NCI-H69 (cell line): Measurements from ENCODE around the gene SIX1.

Source experiments
- DNase-seq: peaks from one replicate; lab custom pipeline; 2025; lab: John Stamatoyannopoulos, UW

Gene SIX1

GRCh38 chr14:60642270-60643140 is 6.8 kb downstream of the SIX1 start:
- DNase-seq, result no peak

- DNase-seq, result no peak
These were observed 7.5 kb downstream of the SIX1 start for GRCh38 chr14:60641742-60642269.

- DNase-seq, result no peak
These were observed 8.2 kb downstream of the SIX1 start for GRCh38 chr14:60640859-60641741.

- DNase-seq, result no peak
These were observed 9.6 kb downstream of the SIX1 start for GRCh38 chr14:60639674-60640073.

- peak; percentile 76 for DNase-seq
These were observed 11.6 kb downstream of the SIX1 start for GRCh38 chr14:60637479-60638315.

GRCh38 chr14:60636879-60637478 is 12.3 kb downstream of the SIX1 start:
- no peak for DNase-seq

GRCh38 chr14:60634153-60634552 is 15.1 kb downstream of the SIX1 start:
- DNase-seq, result no peak

- peak; percentile 58 for DNase-seq
These were observed 16.5 kb downstream of the SIX1 start for GRCh38 chr14:60632777-60633176.

GRCh38 chr14:60632257-60632656 is 17.0 kb downstream of the SIX1 start:
- peak; percentile 20 for DNase-seq

GRCh38 chr14:60631842-60632241 is 17.4 kb downstream of the SIX1 start:
- no peak for DNase-seq

- no peak for DNase-seq
These were observed 19.1 kb downstream of the SIX1 start for GRCh38 chr14:60630129-60630528.

GRCh38 chr14:60628892-60629291 is 20.4 kb downstream of the SIX1 start:
- DNase-seq, result no peak

- no peak for DNase-seq
These were observed 26.4 kb downstream of the SIX1 start for GRCh38 chr14:60622917-60623257.

GRCh38 chr14:60622210-60622916 is 26.9 kb downstream of the SIX1 start:
- DNase-seq, result no peak

GRCh38 chr14:60621386-60621785 is 27.9 kb downstream of the SIX1 start:
- DNase-seq, result peak; percentile 21

- no peak for DNase-seq
These were observed 31.0 kb downstream of the SIX1 start for GRCh38 chr14:60618241-60618640.

- peak; percentile 64 for DNase-seq
These were observed 32.8 kb downstream of the SIX1 start for GRCh38 chr14:60616461-60616959.

- DNase-seq, result no peak
These were observed 47.0 kb downstream of the SIX1 start for GRCh38 chr14:60602291-60602690.

GRCh38 chr14:60599727-60600126 is 49.5 kb downstream of the SIX1 start:
- peak; percentile 56 for DNase-seq

GRCh38 chr14:60596139-60596538 is 53.1 kb downstream of the SIX1 start:
- no peak for DNase-seq

- DNase-seq, result peak; percentile 91
These were observed 55.2 kb downstream of the SIX1 start for GRCh38 chr14:60594062-60594461.
